ENCODE measurements around the gene ACTRT3.

The ACTRT3 gene

DNA sequence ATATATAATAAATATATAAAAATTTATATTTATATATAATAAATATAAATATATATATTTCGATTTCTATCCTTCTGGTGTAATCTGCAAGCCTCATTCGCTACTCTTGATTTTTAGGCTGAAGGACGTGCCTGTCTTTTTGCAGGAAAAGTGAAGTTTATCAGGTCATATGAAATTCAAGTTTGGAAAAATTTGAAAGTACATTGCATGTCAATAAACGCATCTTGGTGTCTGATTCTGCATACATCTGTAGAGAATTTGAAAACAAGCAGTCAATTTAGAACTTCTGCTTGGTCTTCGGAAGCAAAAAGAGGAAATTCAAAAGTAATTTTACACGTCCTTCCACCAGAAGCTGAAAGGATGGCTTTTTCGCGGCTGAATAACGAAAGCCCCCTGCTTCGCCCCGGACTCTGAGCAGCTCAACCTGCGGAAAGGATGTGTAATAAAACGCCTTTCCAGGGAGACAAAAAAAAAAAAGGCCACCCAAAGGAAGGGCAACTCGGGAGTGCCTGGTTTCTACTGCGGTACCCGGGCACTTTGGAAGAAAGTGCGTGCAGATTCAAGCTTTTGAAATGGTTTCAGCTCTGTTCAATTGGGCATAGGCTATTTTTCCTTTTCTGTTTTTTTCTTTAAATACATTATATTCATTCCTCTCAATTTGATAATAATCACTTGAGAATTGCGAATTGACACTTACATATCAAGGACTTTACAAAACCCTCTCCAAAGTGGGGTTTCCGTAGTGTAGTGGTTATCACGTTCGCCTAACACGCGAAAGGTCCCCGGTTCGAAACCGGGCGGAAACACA lies 2.3 kb upstream of the ACTRT3 start:
- TF ChIP-seq, protein P1, sequence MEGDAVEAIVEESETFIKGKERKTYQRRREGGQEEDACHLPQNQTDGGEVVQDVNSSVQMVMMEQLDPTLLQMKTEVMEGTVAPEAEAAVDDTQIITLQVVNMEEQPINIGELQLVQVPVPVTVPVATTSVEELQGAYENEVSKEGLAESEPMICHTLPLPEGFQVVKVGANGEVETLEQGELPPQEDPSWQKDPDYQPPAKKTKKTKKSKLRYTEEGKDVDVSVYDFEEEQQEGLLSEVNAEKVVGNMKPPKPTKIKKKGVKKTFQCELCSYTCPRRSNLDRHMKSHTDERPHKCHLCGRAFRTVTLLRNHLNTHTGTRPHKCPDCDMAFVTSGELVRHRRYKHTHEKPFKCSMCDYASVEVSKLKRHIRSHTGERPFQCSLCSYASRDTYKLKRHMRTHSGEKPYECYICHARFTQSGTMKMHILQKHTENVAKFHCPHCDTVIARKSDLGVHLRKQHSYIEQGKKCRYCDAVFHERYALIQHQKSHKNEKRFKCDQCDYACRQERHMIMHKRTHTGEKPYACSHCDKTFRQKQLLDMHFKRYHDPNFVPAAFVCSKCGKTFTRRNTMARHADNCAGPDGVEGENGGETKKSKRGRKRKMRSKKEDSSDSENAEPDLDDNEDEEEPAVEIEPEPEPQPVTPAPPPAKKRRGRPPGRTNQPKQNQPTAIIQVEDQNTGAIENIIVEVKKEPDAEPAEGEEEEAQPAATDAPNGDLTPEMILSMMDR (IDR thresholded peaks at IDR 0.05), result no peak
- peaks cover 37% of the 10 kb centered on the region for H3K4me1 Mint-ChIP-seq
- peaks cover 7% of the 10 kb centered on the region for H3K27me3 Mint-ChIP-seq (ENCODE audit: low read depth, poor library complexity)
- H3K27ac Mint-ChIP-seq, result peak overlapping the region; percentile 100
- peak overlapping the region; percentile 100 for H3K4me3 Mint-ChIP-seq
- peaks cover 15% of the 10 kb centered on the region for H3K36me3 Mint-ChIP-seq (ENCODE audit: low read depth)
- DNase-seq, result peak; percentile 65
- H3K9me3 Mint-ChIP-seq, result no peaks in the 10 kb centered on the region

DNA sequence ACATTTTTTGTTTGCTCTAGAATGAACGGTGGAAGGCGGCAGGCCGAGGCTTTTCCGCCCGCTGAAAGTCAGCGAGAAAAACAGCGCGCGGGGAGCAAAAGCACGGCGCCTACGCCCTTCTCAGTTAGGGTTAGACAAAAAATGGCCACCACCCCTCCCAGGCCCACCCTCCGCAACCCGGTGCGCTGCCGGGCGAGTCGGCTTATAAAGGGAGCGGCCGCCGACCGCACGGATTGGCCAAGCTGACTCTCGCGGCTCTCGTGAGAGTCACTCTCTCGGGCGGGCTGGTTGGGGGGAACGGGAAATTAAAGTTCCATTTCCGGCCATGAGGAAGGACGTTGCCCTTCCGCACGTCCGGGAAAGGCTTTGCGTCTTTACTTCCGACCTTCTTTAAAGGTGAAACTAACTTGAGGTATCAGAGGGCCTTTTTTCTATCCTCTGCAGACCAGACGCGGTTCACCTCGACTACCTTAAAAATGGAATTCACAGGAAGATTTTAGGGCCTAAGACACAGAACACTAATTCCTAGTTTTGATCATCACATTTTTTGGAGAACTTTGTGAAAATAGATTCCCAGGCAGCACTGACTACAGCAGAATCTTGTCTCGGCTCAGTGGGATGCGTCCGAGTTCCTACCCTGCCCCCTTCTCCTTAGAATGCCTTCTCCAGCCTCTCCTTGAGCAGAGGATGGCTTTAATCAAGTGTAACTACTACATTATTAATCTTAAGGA lies 4.3 kb downstream of the ACTRT3 start, which contains the start of gene TERC:
Gene TERC, minus strand, starts transcription at position 179 of the 731 bp plus-strand sequence.
- peak; percentile 51 for DNase-seq
- Mint-ChIP-seq H3K27me3 (ENCODE audit: low read depth, poor library complexity) (peaks cover 3% of the 10 kb centered on the region), H3K4me3 (peak within 1 kb of the TSS; percentile 89), H3K4me1 (peaks cover 10% of the 10 kb centered on the region), H3K36me3 (ENCODE audit: low read depth) (peaks cover 17% of the 10 kb centered on the region), H3K9me3 (peaks cover 31% of the 10 kb centered on the region), H3K27ac (peak within 1 kb of the TSS; percentile 62)
- TF ChIP-seq, protein P1 (IDR thresholded peaks at IDR 0.05), result no peak

DNA sequence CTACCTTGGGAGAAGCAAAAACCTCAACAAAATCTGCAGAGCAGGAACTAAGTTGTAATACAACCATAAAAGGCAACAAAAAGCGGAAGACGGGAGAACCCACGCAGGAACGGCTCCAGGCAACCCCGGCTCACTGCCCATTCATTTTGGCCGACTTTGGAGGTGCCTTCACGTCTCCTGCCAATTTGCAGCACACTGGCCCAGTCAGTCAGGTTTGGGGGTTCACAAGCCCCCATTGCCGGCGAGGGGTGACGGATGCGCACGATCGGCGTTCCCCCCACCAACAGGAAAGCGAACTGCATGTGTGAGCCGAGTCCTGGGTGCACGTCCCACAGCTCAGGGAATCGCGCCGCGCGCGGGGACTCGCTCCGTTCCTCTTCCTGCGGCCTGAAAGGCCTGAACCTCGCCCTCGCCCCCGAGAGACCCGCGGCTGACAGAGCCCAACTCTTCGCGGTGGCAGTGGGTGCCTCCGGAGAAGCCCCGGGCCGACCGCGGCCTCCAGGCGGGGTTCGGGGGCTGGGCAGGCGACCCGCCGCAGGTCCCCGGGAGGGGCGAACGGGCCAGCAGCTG lies 5.0 kb downstream of the ACTRT3 start:
- Mint-ChIP-seq H3K36me3 (ENCODE audit: low read depth) (peaks cover 17% of the 10 kb centered on the region), H3K4me1 (peaks cover 5% of the 10 kb centered on the region), H3K27me3 (ENCODE audit: low read depth, poor library complexity) (no peaks in the 10 kb centered on the region), H3K27ac (peak overlapping the region; percentile 62), H3K4me3 (peak overlapping the region; percentile 89), H3K9me3 (peaks cover 31% of the 10 kb centered on the region)
- TF ChIP-seq, protein P1 (IDR thresholded peaks at IDR 0.05), result no peak
- no peak for DNase-seq

- TF ChIP-seq, protein P1 (IDR thresholded peaks at IDR 0.05), result no peak
- Mint-ChIP-seq H3K4me1 (peaks cover 5% of the 10 kb centered on the region), H3K36me3 (ENCODE audit: low read depth) (peaks cover 11% of the 10 kb centered on the region), H3K9me3 (peaks cover 19% of the 10 kb centered on the region), H3K27me3 (ENCODE audit: low read depth, poor library complexity) (peaks cover 4% of the 10 kb centered on the region), H3K27ac (no peak overlapping the region), H3K4me3 (no peak overlapping the region)
- no peak for DNase-seq
Observed at GRCh38 chr3:169760479-169760878, 8.9 kb downstream of the ACTRT3 start.

GRCh38 chr3:169759256-169759655 lies 10.1 kb downstream of the ACTRT3 start:
- Mint-ChIP-seq H3K4me3 (no peak overlapping the region), H3K27me3 (ENCODE audit: low read depth, poor library complexity) (peaks cover 11% of the 10 kb centered on the region), H3K9me3 (peaks cover 11% of the 10 kb centered on the region), H3K36me3 (ENCODE audit: low read depth) (peaks cover 4% of the 10 kb centered on the region), H3K27ac (no peak overlapping the region), H3K4me1 (peaks cover 4% of the 10 kb centered on the region)
- no peak for DNase-seq
- TF ChIP-seq, protein P1 (IDR thresholded peaks at IDR 0.05), result no peak
